K562 (cell line): ENCODE data around the gene PPM1D. TPM values are rescaled to one million over a fixed set of nuclear protein-coding genes. Genes with fewer than 3 reads are reported as not detected.

Experiments
- ATAC-seq: fragments of 200-7000 bp; cut with Tn5 transposase; 3 replicates; pipeline ENCODE4 v1.9.1; 2020; ENCODE audit warnings: moderate library complexity
- BruUV-seq: library from RNA; stranded (reverse); fragments of 400-500 nt; replicated peaks from 2 replicates; lab custom pipeline; 2021; lab: Mats Ljungman, UMichigan
- CTCF ChIA-PET: fragments of 300-600 bp; formaldehyde crosslinking; extraction: SDS; loops from one replicate; lab custom pipeline; 2021; ENCODE audit warnings: low intra/inter-chr PET ratio; lab: Yijun Ruan, JAX
- POLR2A ChIA-PET: fragments of 300-600, 350-650 bp; sonication (Branson Sonifier 250); formaldehyde crosslinking; extraction: SDS; loops from one replicate; lab custom pipeline; 2021; ENCODE audit warnings: antibody characterized with exemption, inconsistent platforms; lab: Yijun Ruan, JAX
- DNase-seq, 4 experiments: peaks; one replicate each; pipeline versions ENCODE4 v3.0.0 to v3.0.0-alpha.2; 2011 to 2018; ENCODE audit warnings: low spot score in 3 of 4, mixed read lengths in 3 of 4; ENCODE audit errors: extremely low read depth in 1 of 4
- FAIRE-seq: peaks from 2 replicates; lab custom pipeline; 2011; peaks lifted over from hg19 to GRCh38; lab: Jason Lieb, UNC
- H2AFZ ChIP-seq: 2 replicates; pipeline ENCODE4 v1.6.0; 2011; ENCODE audit warnings: low read depth, low read length, control low read depth, inconsistent platforms
- H3K27ac ChIP-seq: fragments of 200-600 bp; 3 replicates; pipeline ENCODE4 v1.8.0; 2011; ENCODE audit warnings: low read depth, mild to moderate bottlenecking, control low read depth, inconsistent platforms, low read length, moderate library complexity, mixed read lengths; ENCODE audit errors: extremely low read depth
- H3K27me3 ChIP-seq, 2 experiments: fragments of 300-600 bp in 1 of 2; 2 replicates in 1 of 2; 3 replicates in 1 of 2; pipeline versions ENCODE4 v1.6.0 to v1.8.0; 2011; ENCODE audit warnings: inconsistent platforms in 2 of 2, low read length in 2 of 2, mild to moderate bottlenecking in 1 of 2, mixed read lengths in 1 of 2, moderate library complexity in 1 of 2; ENCODE audit not compliant: control insufficient read depth in 2 of 2, insufficient read depth in 2 of 2
- H3K36me3 ChIP-seq: fragments of 300-600 bp; 3 replicates; pipeline ENCODE4 v1.8.0; 2011; ENCODE audit warnings: mild to moderate bottlenecking, low read length, inconsistent platforms; ENCODE audit not compliant: control insufficient read depth, insufficient read depth
- H3K4me1 ChIP-seq, 2 experiments: fragments of 200-600 bp in 1 of 2; replicated peaks in 1 of 2; 2 replicates in 1 of 2; 3 replicates in 1 of 2; pipeline versions ENCODE4 v1.5.1 to v1.8.0; 2011; ENCODE audit warnings: inconsistent platforms in 2 of 2, low read length in 2 of 2, mild to moderate bottlenecking in 1 of 2, mixed read lengths in 1 of 2, moderate library complexity in 1 of 2; ENCODE audit not compliant: control insufficient read depth in 2 of 2, insufficient read depth in 2 of 2
- H3K4me2 ChIP-seq: 2 replicates; pipeline ENCODE4 v1.6.1; 2011; ENCODE audit warnings: low read length, control low read depth, inconsistent platforms, mixed read lengths; ENCODE audit not compliant: insufficient read depth
- H3K4me3 ChIP-seq: fragments of 200-600 bp; sonication (generic), shearing (Covaris generic); 2 replicates; pipeline ENCODE4 v1.5.1; 2016; ENCODE audit warnings: control low read depth, inconsistent platforms
- H3K79me2 ChIP-seq: fragments of 200-600 bp; 3 replicates; pipeline ENCODE4 v1.8.0; 2011; ENCODE audit warnings: low read length, inconsistent platforms; ENCODE audit not compliant: control insufficient read depth, insufficient read depth
- H3K9ac ChIP-seq, 2 experiments: 2 replicates each; pipeline versions ENCODE4 v1.6.0 to v1.6.1; 2011; ENCODE audit warnings: low read depth in 2 of 2, low read length in 2 of 2, control low read depth in 1 of 2, inconsistent platforms in 1 of 2, mild to moderate bottlenecking in 1 of 2, mixed read lengths in 1 of 2; ENCODE audit not compliant: insufficient read depth in 1 of 2
- H3K9me1 ChIP-seq: one replicate; pipeline ENCODE4 v1.6.0; 2011; ENCODE audit warnings: inconsistent platforms, mild to moderate bottlenecking, low read length, moderate library complexity; ENCODE audit not compliant: control insufficient read depth, insufficient read depth
- H3K9me3 ChIP-seq: replicated peaks from 2 replicates; pipeline ENCODE4 v1.5.1; 2011; ENCODE audit warnings: low read depth, low read length, inconsistent platforms; ENCODE audit not compliant: control insufficient read depth, insufficient read depth
- H4K20me1 ChIP-seq: replicated peaks from 2 replicates; pipeline ENCODE4 v1.6.1; 2011; ENCODE audit warnings: low read length, inconsistent platforms, mixed read lengths; ENCODE audit not compliant: control insufficient read depth, insufficient read depth
- BACH1 ChIP-seq: fragments of 200-800 bp; sonication (Bioruptor generic); IDR thresholded peaks from 2 replicates; pipeline ENCODE4 v1.6.1; 2016; ENCODE audit warnings: missing genetic modification characterization, missing compliant biosample characterization
- CBFB ChIP-seq: sonication (generic); formaldehyde crosslinking; IDR thresholded peaks from 2 replicates; pipeline ENCODE4 v1.4.0; 2020; ENCODE audit warnings: mild to moderate bottlenecking, missing genetic modification reagents
- CSDE1 ChIP-seq, 2 experiments: fragments of 450-650 bp; IDR thresholded peaks; 2 replicates each; pipeline ENCODE4 v1.6.1; 2016; ENCODE audit warnings: mild to moderate bottlenecking in 1 of 2
- DACH1 ChIP-seq: fragments of 450-650 bp; IDR thresholded peaks from 2 replicates; pipeline ENCODE4 v1.6.1; 2018; ENCODE audit not compliant: partially characterized antibody
- MEIS2 ChIP-seq: fragments of 450-650 bp; IDR thresholded peaks from 2 replicates; pipeline ENCODE4 v1.6.1; 2014; ENCODE audit warnings: mild to moderate bottlenecking; ENCODE audit not compliant: partially characterized antibody
- NBN ChIP-seq: fragments of 450-650 bp; IDR thresholded peaks from 2 replicates; pipeline ENCODE4 v1.6.1; 2016; ENCODE audit warnings: low read depth, mild to moderate bottlenecking
- RBM39 ChIP-seq: fragments of 200-400 bp; formaldehyde crosslinking; optimal IDR thresholded peaks from 2 replicates; pipeline ENCODE3; 2018; ENCODE audit warnings: low read depth, low read length
- RFX1 ChIP-seq: fragments of 450-650 bp; IDR thresholded peaks from 2 replicates; pipeline ENCODE4 v1.6.1; 2016; ENCODE audit warnings: mild to moderate bottlenecking, moderate library complexity
- THRA ChIP-seq: fragments of 450-650 bp; IDR thresholded peaks from 2 replicates; pipeline ENCODE4 v1.6.1; 2017; ENCODE audit warnings: mild to moderate bottlenecking, moderate library complexity
- ZBTB11 ChIP-seq, 3 experiments: fragments of 200-800 bp in 1 of 3; fragments of 250-450 bp in 1 of 3; fragments of 450-650 bp in 1 of 3; sonication (Bioruptor Pico) in 1 of 3; sonication (Bioruptor generic) in 1 of 3; formaldehyde crosslinking in 1 of 3; IDR thresholded peaks; 2 replicates each; pipeline versions ENCODE4 v1.6.1 to v1.8.0; 2016 to 2022; ENCODE audit warnings: mild to moderate bottlenecking in 2 of 3, missing genetic modification characterization in 2 of 3, missing compliant biosample characterization in 1 of 3, moderate library complexity in 1 of 3
- ZNF3 ChIP-seq: fragments of 250-450 bp; sonication (Bioruptor Pico); IDR thresholded peaks from 2 replicates; pipeline ENCODE4 v1.5.0; 2021; ENCODE audit warnings: mild to moderate bottlenecking, moderate library complexity
- WGBS: fragments of 100-300 bp; shearing (Covaris generic); methylation state at CpG from one replicate; pipeline ENCODE4 v1.1.6; 2016; ENCODE audit warnings: low coverage, mixed read lengths; ENCODE audit not compliant: insufficient coverage; ENCODE audit errors: missing lambda C conversion rate; 5-methylcytosine and 5-hydroxymethylcytosine counted together
- in situ Hi-C: fragments of 300-500 bp; cut with MboI; formaldehyde crosslinking; loops from 4 replicates; pipeline ENCODE4 v1.15.0; 2018; ENCODE audit warnings: inconsistent platforms, mixed read lengths
- intact Hi-C: fragments of 100-400 bp; cut with micrococcal nuclease; formaldehyde crosslinking; loops from 2 replicates; pipeline ENCODE4 v1.14.2; 2022
- polyA plus RNA-seq, 8 experiments: library from polyadenylated mRNA; depleted of rRNA in 4 of 8; stranded (reverse) in 5 of 8; unstranded in 3 of 8; fragments of >200 nt; fragmentation: Nextera tagmentation in 2 of 8; fragmentation: Illumina TruSeq in 1 of 8; extraction: Ambion mirVana in 2 of 8; extraction: Trizol in 1 of 8; gene quantifications; 2 replicates each; pipeline versions ENCODE4 v1.2.1 to v1.2.3, GENCODE V29; 2011 to 2014; ENCODE audit warnings: inconsistent platforms in 1 of 8, missing spikeins in 1 of 8
- total RNA-seq, 7 experiments: library from RNA; depleted of rRNA in 6 of 7; stranded (reverse); fragments of >200 nt in 6 of 7; fragmentation: Illumina TruSeq in 2 of 7; extraction: Trizol in 2 of 7; gene quantifications; 2 replicates each; pipeline versions ENCODE4 v1.2.1 to v1.2.3, GENCODE V29; 2011 to 2021; ENCODE audit warnings: low replicate concordance in 1 of 7

PPM1D gene
- total and polyA plus RNA-seq, 9 of the 15 experiments (the other 6 are each of a cell fraction or from before 2014, with no cell fraction given): 2.1 to 19.0 (median 7.8) TPM

GRCh38 chr17:60560860-60561257 is 39.1 kb upstream of the PPM1D start (continued):
- TF ChIP-seq MEIS2 (peak; percentile 30), RBM39 (no peak), ZNF3 (CRISPR knock-in tag) (no peak), THRA (no peak)

- no peak overlapping the region for H3K9ac ChIP-seq
- ATAC-seq (no peak), DNase-seq (no peak), FAIRE-seq (peak; percentile 40)
- no peaks in the 10 kb centered on the region for H4K20me1 ChIP-seq
- TF ChIP-seq BACH1 (tag) (0 out of 2 replicates have a peak, but pooled peaks have one; percentile 25), DACH1 (peak; percentile 21), CBFB (CRISPR knock-in tag) (no peak), RFX1 (no peak), ZBTB11 (CRISPR knock-in tag; IDR thresholded peaks at IDR 0.05) (peak in 1 of 3 experiments; percentile 86; a peak in 1 of 6 replicates), NBN (no peak), CSDE1 (IDR thresholded peaks at IDR 0.05) (no peak)
- WGBS: 29% methylated on average over 3 of the region's 3 CpGs
- in situ Hi-C loops: no loop called here
- ChIA-PET POLR2A (no interaction called here), CTCF (no interaction called here)
- H3K36me3 ChIP-seq: no peaks in the 10 kb centered on the region
- H3K9me1 ChIP-seq: no peaks in the 10 kb centered on the region
- H3K4me3 ChIP-seq: no peak overlapping the region
- no peaks in the 10 kb centered on the region for H3K79me2 ChIP-seq
- H3K4me1 ChIP-seq: no peaks in the 10 kb centered on the region
- no peaks in the 10 kb centered on the region for H3K9me3 ChIP-seq
- H2AFZ ChIP-seq: no peak overlapping the region
- H3K27me3 ChIP-seq: no peaks in the 10 kb centered on the region; a peak in 1 of 5 replicates
- intact Hi-C loops: no loop called here
- BruUV-seq: no TSS peak
- no peak overlapping the region for H3K4me2 ChIP-seq
- H3K27ac ChIP-seq: no peak overlapping the region
Measured at GRCh38 chr17:60562421-60562820, 37.6 kb upstream of the PPM1D start.
